Measurements from ENCODE around the gene BRIP1.

BRIP1 gene

GRCh38 chr17:61884864-61885263, 21.5 kb upstream of the BRIP1 start:
- H3K27ac ChIP-seq, result no peak overlapping the region
- H3K36me3 ChIP-seq (ENCODE audit: insufficient read depth), result no peaks in the 10 kb centered on the region; the same call in 1 of the 2 replicates
- no peak overlapping the region for H3K4me2 ChIP-seq
- no peak overlapping the region for H3K4me3 ChIP-seq (IDR thresholded peaks at IDR 0.05; ENCODE audit: insufficient read depth, low read depth, low read length)
- no peaks in the 10 kb centered on the region for H4K20me1 ChIP-seq (ENCODE audit: insufficient read depth)
- H3K4me1 ChIP-seq (ENCODE audit: low read depth, poor library complexity, severe bottlenecking), result no peaks in the 10 kb centered on the region
- no peaks in the 10 kb centered on the region for H3K27me3 ChIP-seq (ENCODE audit: insufficient read depth, low read depth)
- no peaks in the 10 kb centered on the region for H3K79me2 ChIP-seq (ENCODE audit: insufficient read depth, low read depth)
- no peak overlapping the region for H2AFZ ChIP-seq (ENCODE audit: low read depth)
- H3K9ac ChIP-seq, result no peak overlapping the region
- no peak for TF ChIP-seq CTCF (conservative IDR thresholded peaks at IDR 0.05; ENCODE audit: low read depth, low read length)

- Histone ChIP-seq H3K27ac (no peak overlapping the region), H3K4me1 (ENCODE audit: low read depth, poor library complexity, severe bottlenecking) (peaks cover 6% of the 10 kb centered on the region), H3K4me2 (no peak overlapping the region), H4K20me1 (ENCODE audit: insufficient read depth) (no peaks in the 10 kb centered on the region), H3K79me2 (ENCODE audit: insufficient read depth, low read depth) (no peaks in the 10 kb centered on the region), H2AFZ (ENCODE audit: low read depth) (no peak overlapping the region), H3K36me3 (ENCODE audit: insufficient read depth) (no peaks in the 10 kb centered on the region; the same call in 1 of the 2 replicates), H3K27me3 (ENCODE audit: insufficient read depth, low read depth) (no peaks in the 10 kb centered on the region), H3K4me3 (IDR thresholded peaks at IDR 0.05; ENCODE audit: insufficient read depth, low read depth, low read length) (no peak overlapping the region), H3K9ac (no peak overlapping the region)
- TF ChIP-seq CTCF (conservative IDR thresholded peaks at IDR 0.05; ENCODE audit: low read depth, low read length), result no peak
These were observed 17.3 kb upstream of the BRIP1 start for GRCh38 chr17:61880589-61881102.

GRCh38 chr17:61878984-61879612, 15.8 kb upstream of the BRIP1 start:
- Histone ChIP-seq H4K20me1 (ENCODE audit: insufficient read depth) (no peaks in the 10 kb centered on the region), H2AFZ (ENCODE audit: low read depth) (no peak overlapping the region), H3K27ac (no peak overlapping the region), H3K4me2 (no peak overlapping the region), H3K79me2 (ENCODE audit: insufficient read depth, low read depth) (no peaks in the 10 kb centered on the region), H3K4me1 (ENCODE audit: low read depth, poor library complexity, severe bottlenecking) (peaks cover 6% of the 10 kb centered on the region), H3K36me3 (ENCODE audit: insufficient read depth) (no peaks in the 10 kb centered on the region; the same call in 1 of the 2 replicates), H3K4me3 (IDR thresholded peaks at IDR 0.05; ENCODE audit: insufficient read depth, low read depth, low read length) (no peak overlapping the region), H3K9ac (no peak overlapping the region), H3K27me3 (ENCODE audit: insufficient read depth, low read depth) (no peaks in the 10 kb centered on the region)
- no peak for TF ChIP-seq CTCF (conservative IDR thresholded peaks at IDR 0.05; ENCODE audit: low read depth, low read length)

GRCh38 chr17:61878520-61878919, 15.2 kb upstream of the BRIP1 start:
- no peak for TF ChIP-seq CTCF (conservative IDR thresholded peaks at IDR 0.05; ENCODE audit: low read depth, low read length)
- Histone ChIP-seq H3K27ac (no peak overlapping the region), H3K9ac (no peak overlapping the region), H3K79me2 (ENCODE audit: insufficient read depth, low read depth) (no peaks in the 10 kb centered on the region), H3K36me3 (ENCODE audit: insufficient read depth) (no peaks in the 10 kb centered on the region; the same call in 1 of the 2 replicates), H4K20me1 (ENCODE audit: insufficient read depth) (no peaks in the 10 kb centered on the region), H3K4me3 (IDR thresholded peaks at IDR 0.05; ENCODE audit: insufficient read depth, low read depth, low read length) (no peak overlapping the region), H3K4me1 (ENCODE audit: low read depth, poor library complexity, severe bottlenecking) (peaks cover 6% of the 10 kb centered on the region), H3K4me2 (no peak overlapping the region), H3K27me3 (ENCODE audit: insufficient read depth, low read depth) (no peaks in the 10 kb centered on the region), H2AFZ (ENCODE audit: low read depth) (no peak overlapping the region)

Data from KMS-11 (cell line).